ENCODE results near the gene CNNM1.

Gene CNNM1

DNA sequence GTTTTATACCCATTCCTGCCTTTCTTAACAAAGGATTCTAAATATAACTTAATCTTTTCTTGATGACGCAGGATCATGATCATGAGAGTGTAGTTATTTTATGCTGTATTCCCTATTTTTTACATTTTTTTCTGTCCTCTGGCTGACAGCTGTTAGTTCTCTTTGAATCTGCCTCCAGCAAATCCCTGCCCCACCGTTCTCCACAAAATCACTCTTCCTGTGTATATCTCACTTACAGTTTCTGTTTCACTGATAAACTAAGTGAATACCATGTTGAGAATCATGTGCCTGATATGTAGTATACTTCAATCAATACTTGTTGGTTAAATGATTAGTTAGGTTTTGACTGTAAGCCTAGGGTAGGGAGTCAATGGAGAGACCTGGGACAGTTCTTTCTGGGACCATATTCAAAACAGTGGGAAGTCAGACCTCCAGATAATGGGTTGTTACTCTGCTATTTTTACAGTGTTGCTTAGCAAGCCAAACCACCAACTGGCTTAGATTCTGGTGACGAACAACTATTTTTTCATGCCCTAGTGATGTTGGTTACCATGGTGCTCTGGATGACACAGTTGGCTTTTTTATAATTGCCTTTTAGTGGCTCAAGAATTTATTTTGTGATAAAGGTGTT, 12.8 kb downstream of the CNNM1 start:
- no peak overlapping the region for H3K4me3 ChIP-seq (ENCODE audit: low read depth, low read length)
- TF ChIP-seq, protein P1, sequence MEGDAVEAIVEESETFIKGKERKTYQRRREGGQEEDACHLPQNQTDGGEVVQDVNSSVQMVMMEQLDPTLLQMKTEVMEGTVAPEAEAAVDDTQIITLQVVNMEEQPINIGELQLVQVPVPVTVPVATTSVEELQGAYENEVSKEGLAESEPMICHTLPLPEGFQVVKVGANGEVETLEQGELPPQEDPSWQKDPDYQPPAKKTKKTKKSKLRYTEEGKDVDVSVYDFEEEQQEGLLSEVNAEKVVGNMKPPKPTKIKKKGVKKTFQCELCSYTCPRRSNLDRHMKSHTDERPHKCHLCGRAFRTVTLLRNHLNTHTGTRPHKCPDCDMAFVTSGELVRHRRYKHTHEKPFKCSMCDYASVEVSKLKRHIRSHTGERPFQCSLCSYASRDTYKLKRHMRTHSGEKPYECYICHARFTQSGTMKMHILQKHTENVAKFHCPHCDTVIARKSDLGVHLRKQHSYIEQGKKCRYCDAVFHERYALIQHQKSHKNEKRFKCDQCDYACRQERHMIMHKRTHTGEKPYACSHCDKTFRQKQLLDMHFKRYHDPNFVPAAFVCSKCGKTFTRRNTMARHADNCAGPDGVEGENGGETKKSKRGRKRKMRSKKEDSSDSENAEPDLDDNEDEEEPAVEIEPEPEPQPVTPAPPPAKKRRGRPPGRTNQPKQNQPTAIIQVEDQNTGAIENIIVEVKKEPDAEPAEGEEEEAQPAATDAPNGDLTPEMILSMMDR (IDR thresholded peaks at IDR 0.05; ENCODE audit: borderline replicate concordance, insufficient read depth, low read depth, low read length): no peak

DNA sequence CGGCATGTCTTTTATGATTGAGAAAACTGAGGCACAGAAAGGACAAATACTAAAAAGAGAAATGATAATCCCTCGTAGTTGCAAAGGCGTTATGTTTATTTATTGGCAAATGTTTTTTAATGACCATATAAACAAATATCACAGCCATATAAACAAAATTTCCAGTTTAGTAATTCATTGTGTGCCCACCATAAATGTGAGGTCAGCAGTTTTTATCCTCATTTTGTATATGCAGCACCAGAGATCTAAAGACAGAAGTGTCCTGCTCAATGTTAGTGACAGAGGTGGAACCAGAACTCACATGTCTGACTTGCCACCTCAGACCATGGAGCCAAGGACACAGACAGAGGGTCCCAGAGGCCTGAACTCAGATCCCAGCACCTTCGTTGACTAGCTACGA, 14.1 kb downstream of the CNNM1 start:
- no peak overlapping the region for H3K4me3 ChIP-seq (ENCODE audit: low read depth, low read length)
- TF ChIP-seq, protein P1 (IDR thresholded peaks at IDR 0.05; ENCODE audit: borderline replicate concordance, insufficient read depth, low read depth, low read length): no peak

DNA sequence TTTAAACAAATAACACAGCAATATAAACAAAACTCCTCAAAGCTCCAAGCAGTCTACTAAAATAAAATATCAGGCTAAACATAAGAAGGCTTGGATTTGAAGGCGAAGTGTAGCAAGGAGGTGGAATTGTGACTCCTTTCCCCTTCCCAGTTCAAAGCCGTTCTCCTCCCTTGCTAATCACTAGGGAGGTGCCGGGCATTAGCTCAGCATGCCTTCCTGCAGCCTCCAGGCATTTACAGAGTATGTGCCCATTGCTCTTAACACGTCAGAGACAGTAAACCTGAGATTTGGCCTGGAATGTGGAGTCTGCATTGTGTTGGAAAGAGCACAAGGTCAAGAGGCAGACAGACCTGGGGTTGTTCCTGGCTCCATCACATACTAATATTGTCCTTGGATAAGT, 15.6 kb downstream of the CNNM1 start:
- H3K4me3 ChIP-seq (ENCODE audit: low read depth, low read length): no peak overlapping the region
- TF ChIP-seq, protein P1 (IDR thresholded peaks at IDR 0.05; ENCODE audit: borderline replicate concordance, insufficient read depth, low read depth, low read length): no peak

DNA sequence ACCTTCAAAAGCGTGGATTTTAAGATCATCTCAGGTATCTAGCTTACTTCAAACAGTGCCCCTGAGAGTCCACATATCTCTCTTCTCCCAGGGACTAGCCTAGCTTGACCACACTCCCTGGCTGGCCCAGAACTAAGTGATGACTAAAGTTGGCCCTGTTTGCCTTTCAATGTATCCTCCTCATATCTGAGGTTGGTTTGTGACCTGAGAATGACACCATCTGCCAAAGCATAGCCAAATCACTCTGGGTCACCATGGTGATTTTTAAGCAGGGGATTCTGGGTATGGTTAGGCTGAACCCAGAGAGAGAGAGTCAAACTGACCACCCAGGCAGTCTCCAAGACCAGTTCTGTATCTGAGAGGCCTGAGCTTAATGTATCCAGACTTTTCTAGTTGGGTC, 16.2 kb downstream of the CNNM1 start:
- TF ChIP-seq, protein P1 (IDR thresholded peaks at IDR 0.05; ENCODE audit: borderline replicate concordance, insufficient read depth, low read depth, low read length): no peak
- H3K4me3 ChIP-seq (ENCODE audit: low read depth, low read length): no peak overlapping the region

DNA sequence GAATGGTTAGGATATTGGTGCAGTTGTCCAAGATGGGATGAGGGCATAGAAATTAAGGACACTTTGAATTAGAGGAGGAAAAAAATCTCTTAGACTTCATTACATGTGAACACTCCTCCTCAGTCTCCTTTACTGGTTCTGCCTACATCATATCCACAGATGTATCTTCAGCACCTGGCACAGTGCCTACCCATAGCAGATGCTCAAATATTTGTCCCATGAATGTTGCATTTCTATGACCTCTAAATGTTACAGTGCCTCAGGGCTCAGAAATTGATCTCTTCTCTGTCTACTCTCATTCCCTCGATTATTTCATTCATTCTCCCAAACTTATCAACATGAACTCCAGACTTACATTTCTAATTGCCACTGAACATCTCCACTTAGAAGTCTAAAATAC, 17.1 kb downstream of the CNNM1 start:
- TF ChIP-seq, protein P1 (IDR thresholded peaks at IDR 0.05; ENCODE audit: borderline replicate concordance, insufficient read depth, low read depth, low read length): no peak
- H3K4me3 ChIP-seq (ENCODE audit: low read depth, low read length): no peak overlapping the region

DNA sequence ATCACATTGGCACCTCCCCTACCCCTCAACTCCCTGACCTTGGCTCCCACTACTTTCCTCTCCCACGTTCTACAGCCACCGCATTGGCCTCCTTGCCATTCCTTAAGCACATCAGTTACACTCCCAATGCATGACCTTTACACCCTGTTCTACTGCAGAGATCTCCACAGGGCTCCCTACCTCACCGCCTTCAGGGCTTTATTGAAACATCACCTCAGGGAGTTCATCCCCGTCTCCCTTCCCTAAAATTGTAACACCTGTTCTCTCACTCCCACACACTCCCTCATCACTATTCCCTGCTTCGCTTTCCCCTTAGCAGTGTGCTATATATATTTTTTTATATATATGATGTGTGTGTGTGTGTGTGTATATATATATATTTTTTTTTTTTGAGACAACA, 18.5 kb downstream of the CNNM1 start:
- no peak overlapping the region for H3K4me3 ChIP-seq (ENCODE audit: low read depth, low read length)
- TF ChIP-seq, protein P1 (IDR thresholded peaks at IDR 0.05; ENCODE audit: borderline replicate concordance, insufficient read depth, low read depth, low read length): no peak

DNA sequence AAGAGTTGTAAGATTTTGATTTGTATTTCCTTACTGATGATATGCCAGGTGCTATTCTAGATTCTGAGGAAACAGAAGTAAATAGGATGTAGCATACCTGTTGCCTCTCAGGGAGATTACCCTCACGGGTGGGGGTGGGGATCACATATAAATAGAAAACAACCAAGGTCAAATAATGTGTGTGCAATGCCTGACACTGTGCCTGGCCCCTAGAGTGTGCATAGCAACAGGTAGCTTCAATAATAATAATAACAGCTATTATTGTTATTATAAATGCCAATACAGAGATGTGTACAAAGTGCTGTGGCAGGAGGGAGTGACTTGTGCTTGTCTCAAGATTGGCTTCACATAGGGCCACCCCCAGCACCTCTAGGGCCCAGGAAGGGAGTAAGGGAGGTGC, 24.0 kb downstream of the CNNM1 start:
- no peak overlapping the region for H3K4me3 ChIP-seq (ENCODE audit: low read depth, low read length)
- TF ChIP-seq, protein P1 (IDR thresholded peaks at IDR 0.05; ENCODE audit: borderline replicate concordance, insufficient read depth, low read depth, low read length): no peak

Measured in GM12875 (cell line).